ENCODE data around the gene SYNDIG1. TPM values are rescaled to one million over a fixed set of nuclear protein-coding genes. Genes with fewer than 3 reads are reported as not detected.

The SYNDIG1 gene
- polyA plus RNA-seq, 1 donor from 2014 or later: 0.22 TPM

GRCh38 chr20:24583169-24583792 is 113.9 kb downstream of the SYNDIG1 start:
- Histone ChIP-seq H2AFZ (ENCODE audit: low read depth, low read length) (no peak overlapping the region), H3K4me3 (ENCODE audit: low read length) (no peak overlapping the region), H3K9me2 (ENCODE audit: insufficient read depth, low read length) (no peaks in the 10 kb centered on the region), H3K9ac (ENCODE audit: low read length) (no peak overlapping the region), H3F3A (ENCODE audit: insufficient read depth, low read length, poor library complexity, severe bottlenecking) (no peaks in the 10 kb centered on the region), H3K36me3 (ENCODE audit: insufficient read depth, low read length) (no peaks in the 10 kb centered on the region), H3K27ac (ENCODE audit: low read length) (no peak overlapping the region), H3K79me2 (replicated peaks; ENCODE audit: insufficient read depth, low read length) (no peaks in the 10 kb centered on the region), H4K20me1 (ENCODE audit: insufficient read depth) (no peaks in the 10 kb centered on the region), H3K9me3 (ENCODE audit: low read length) (no peaks in the 10 kb centered on the region), H3K27me3 (ENCODE audit: insufficient read depth, low read depth, low read length) (no peaks in the 10 kb centered on the region), H3K4me2 (ENCODE audit: low read length) (no peak overlapping the region)
- TF ChIP-seq SMC3 (conservative IDR thresholded peaks at IDR 0.05; ENCODE audit: poor library complexity) (no peak), POLR2AphosphoS5 (IDR thresholded peaks at IDR 0.05) (no peak), MXI1 (conservative IDR thresholded peaks at IDR 0.05; ENCODE audit: poor library complexity, severe bottlenecking) (no peak), RAD21 (conservative IDR thresholded peaks at IDR 0.05) (no peak), REST (IDR thresholded peaks at IDR 0.05; ENCODE audit: borderline replicate concordance) (no peak), CTCF (IDR thresholded peaks at IDR 0.05; ENCODE audit: poor library complexity, severe bottlenecking) (no peak), EZH2 (IDR thresholded peaks at IDR 0.05; ENCODE audit: borderline replicate concordance, insufficient read depth, low read length, poor library complexity, severe bottlenecking) (no peak)

DNA sequence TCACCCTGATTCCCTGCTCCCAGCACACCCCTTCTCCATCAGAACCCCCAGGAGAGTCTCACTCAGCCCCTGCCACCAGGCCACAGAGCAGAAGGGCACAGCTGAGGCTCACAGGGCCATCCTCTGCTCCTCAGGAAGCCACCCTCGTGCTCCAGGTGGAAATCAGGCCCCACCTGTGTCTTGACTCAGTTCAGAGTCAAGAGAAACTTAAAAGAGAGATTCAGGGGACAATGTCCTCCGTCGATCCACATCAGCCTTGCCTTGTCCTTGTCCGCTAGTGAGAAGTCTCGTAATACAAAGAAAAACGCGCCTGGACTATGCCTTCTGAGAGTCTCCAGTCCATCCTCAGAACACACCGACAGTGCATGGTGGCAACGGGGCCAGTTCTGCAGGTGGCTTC is 114.6 kb downstream of the SYNDIG1 start:
- Histone ChIP-seq H3K9me3 (ENCODE audit: low read length) (no peaks in the 10 kb centered on the region), H2AFZ (ENCODE audit: low read depth, low read length) (no peak overlapping the region), H3F3A (ENCODE audit: insufficient read depth, low read length, poor library complexity, severe bottlenecking) (no peaks in the 10 kb centered on the region), H3K27me3 (ENCODE audit: insufficient read depth, low read depth, low read length) (no peaks in the 10 kb centered on the region), H3K36me3 (ENCODE audit: insufficient read depth, low read length) (no peaks in the 10 kb centered on the region), H3K27ac (ENCODE audit: low read length) (no peak overlapping the region), H3K9me2 (ENCODE audit: insufficient read depth, low read length) (no peaks in the 10 kb centered on the region), H3K9ac (ENCODE audit: low read length) (no peak overlapping the region), H4K20me1 (ENCODE audit: insufficient read depth) (no peaks in the 10 kb centered on the region), H3K4me2 (ENCODE audit: low read length) (no peak overlapping the region), H3K79me2 (replicated peaks; ENCODE audit: insufficient read depth, low read length) (no peaks in the 10 kb centered on the region), H3K4me3 (ENCODE audit: low read length) (no peak overlapping the region)
- no peak for TF ChIP-seq SMC3 (conservative IDR thresholded peaks at IDR 0.05; ENCODE audit: poor library complexity)
- no peak for TF ChIP-seq TAF1 (IDR thresholded peaks at IDR 0.05; ENCODE audit: low read depth)
- TF ChIP-seq MXI1 (conservative IDR thresholded peaks at IDR 0.05; ENCODE audit: poor library complexity, severe bottlenecking): no peak
- no peak for TF ChIP-seq EP300 (conservative IDR thresholded peaks at IDR 0.05; ENCODE audit: poor library complexity, severe bottlenecking)
- TF ChIP-seq EZH2 (IDR thresholded peaks at IDR 0.05; ENCODE audit: borderline replicate concordance, insufficient read depth, low read length, poor library complexity, severe bottlenecking): no peak
- TF ChIP-seq CTCF (IDR thresholded peaks at IDR 0.05; ENCODE audit: poor library complexity, severe bottlenecking): no peak
- TF ChIP-seq RAD21 (conservative IDR thresholded peaks at IDR 0.05): no peak
- no peak for TF ChIP-seq POLR2AphosphoS5 (IDR thresholded peaks at IDR 0.05)
- no peak for TF ChIP-seq REST (IDR thresholded peaks at IDR 0.05; ENCODE audit: borderline replicate concordance)
